HG02610 (cell line): ENCODE measurements around the gene RRP12.
"Not testable (repeated sequence)": the region's sequence is repeated elsewhere in the genome, so short reads cannot be mapped to it uniquely, and the experiment has no call there.

ENCODE experiments used
- ATAC-seq: cut with Tn5 transposase; IDR thresholded peaks from one replicate; pipeline ENCODE4 v1.9.1; 2021; ENCODE audit warnings: mild to moderate bottlenecking, moderate library complexity; ENCODE audit not compliant: unreplicated experiment

Gene RRP12

GRCh38 chr10:97371696-97372095, 29.4 kb downstream of the RRP12 start:
- no peak for ATAC-seq

DNA sequence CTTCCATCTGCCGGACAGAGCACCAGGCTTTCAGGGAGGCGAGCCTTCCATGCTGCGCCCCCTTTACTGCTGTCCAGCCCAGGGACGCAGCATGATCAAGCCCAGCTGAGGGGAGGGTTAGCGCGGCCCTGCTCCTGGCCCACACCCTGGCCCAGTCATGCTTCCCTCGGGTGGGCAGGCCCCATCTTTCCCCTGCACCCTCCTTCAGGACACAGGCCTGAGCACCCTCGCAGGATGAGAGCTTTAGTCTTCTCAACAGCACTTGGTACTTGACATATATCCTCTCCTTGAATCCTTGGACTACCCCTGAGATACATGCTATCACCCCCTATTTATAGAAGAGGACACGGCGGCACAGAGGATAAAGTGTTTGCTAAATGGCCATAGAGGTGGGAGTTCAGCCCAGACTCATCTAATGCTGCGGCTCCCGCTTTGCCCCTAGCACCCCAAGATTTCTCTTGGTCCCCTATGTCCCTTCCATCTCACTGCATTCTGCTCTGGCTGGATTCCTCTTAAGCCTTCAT, 34.0 kb downstream of the RRP12 start:
- ATAC-seq, result no peak

DNA sequence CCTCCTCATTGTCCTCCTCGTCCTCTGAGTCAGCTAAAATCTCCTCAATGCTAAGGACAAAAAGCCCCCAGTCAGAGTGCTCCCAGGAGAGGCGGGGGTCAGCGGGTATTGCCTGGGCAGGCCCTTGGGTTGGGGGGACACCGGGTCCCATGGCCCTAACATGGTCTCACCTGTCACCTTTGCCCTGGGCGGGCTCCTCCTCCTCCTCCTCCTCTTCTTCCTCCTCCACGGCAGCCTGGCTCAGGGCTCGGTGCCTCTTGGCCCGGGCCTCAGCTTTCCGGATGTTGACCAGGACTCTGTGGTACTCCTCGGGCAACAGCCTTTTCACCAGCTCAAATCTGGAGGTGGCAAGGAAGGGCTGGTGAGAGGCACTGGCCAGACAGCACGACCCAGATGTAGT, 34.6 kb downstream of the RRP12 start:
- no peak for ATAC-seq

GRCh38 chr10:97365761-97366351, 35.3 kb downstream of the RRP12 start:
- ATAC-seq, result no peak

GRCh38 chr10:97363071-97363470, 38.1 kb downstream of the RRP12 start:
- no peak for ATAC-seq

DNA sequence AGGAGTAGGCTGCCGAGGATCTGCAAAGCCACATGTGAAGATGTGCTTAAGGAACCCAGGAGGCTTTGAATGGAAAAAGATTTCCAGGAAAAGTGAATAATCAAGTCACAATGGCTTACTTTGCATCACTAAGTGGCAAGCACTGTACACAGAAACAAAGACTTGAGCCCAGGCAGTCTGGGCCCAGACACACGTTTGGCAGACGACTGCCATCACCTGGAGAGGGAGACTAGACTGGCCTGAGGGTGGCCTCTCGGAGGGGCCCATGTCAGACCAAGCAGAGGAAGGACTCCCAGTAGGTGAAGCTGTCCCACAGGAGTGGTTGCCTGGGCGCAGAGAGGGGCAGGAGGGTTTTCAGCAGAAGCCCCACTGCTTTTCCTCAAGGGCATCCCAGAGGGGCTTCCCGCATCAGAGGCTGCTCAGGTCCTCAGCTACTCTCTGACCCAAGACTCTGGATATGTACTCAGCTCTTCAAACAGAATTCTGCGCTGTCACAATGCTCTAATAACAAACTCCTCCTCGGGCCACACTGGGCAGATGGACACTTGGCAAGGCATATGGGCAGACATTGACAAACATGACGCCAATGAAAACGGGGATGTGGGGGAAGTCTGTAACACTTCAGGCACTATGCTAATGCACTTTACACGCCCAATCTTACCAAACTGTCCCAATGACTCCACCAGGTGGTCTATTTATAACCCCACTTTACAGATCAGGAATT, 38.7 kb downstream of the RRP12 start:
- ATAC-seq, result no peak

- ATAC-seq, result no peak
These were observed 39.6 kb downstream of the RRP12 start for GRCh38 chr10:97361537-97361901.

- no peak for ATAC-seq
These were observed 40.2 kb downstream of the RRP12 start for GRCh38 chr10:97360705-97361536.

- no peak for ATAC-seq
These were observed 42.4 kb downstream of the RRP12 start for GRCh38 chr10:97358781-97359180.

DNA sequence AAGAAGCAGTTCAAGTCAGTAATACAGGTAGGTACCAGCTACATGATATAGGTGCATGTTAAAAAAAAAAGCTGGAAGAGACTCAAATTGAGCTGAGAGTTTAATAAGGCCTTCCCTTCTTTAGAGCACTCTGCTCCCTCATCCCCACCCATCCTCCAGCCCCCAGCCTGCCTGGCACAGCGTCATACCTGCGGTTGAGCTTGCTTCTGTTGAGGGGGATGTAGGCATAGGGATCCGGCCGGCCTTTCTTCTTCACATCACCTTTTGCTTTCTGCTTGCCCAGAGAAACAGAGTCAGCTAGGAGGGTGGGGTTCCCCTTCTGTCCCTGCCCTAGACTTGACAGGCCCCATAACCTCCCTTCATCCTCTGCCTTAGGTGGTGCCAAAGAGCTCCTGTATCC, 42.8 kb downstream of the RRP12 start:
- no peak for ATAC-seq

- ATAC-seq, result no peak
These were observed 44.2 kb downstream of the RRP12 start for GRCh38 chr10:97356918-97357317.

DNA sequence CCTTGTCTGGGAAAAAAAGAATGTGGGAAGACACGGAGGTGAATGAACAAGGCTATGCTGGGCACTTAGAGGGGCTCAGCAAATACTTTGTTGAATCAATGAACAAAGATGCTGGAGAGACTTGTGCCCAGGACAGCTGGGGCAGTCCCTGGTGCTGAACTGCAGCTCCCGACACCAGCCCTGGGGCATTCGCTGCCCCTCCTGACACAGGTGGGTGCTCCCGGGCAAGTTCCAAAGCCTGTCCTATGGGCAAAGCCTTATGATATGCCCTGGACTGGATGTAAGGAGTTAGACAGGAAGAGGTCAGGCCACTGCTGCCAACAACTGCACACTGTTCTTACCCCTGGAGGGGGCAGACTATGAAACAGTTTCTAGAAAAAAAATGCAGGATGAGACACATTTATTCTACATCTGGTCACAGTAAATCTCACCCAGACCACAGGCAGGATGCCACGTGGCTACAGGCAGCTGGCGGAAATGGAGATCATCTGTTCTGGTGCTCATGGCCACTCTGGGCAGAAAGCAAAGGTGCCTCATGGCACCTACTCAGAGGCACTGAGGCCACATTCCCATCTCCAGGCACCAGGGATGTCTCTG, 44.7 kb downstream of the RRP12 start:
- no peak for ATAC-seq

DNA sequence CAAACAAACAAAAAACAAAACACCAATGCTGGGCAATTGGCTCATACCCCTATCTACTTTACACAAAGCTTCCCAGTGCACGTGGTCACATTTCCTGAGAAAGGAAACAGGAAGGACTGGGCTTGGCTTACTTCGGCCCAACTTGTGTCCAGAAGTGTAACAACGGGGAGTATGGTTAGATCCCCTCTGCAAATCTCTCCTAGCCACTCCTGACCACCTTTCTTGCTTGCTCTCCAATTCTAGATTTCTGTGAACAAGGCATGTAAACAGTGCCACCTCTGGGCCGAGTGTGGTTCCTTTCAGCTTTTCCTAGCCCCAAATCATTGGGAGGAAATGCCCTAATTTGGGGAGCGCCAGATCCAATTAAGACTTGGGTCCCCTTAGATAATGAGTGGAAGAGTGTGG, 45.6 kb downstream of the RRP12 start:
- no peak for ATAC-seq

DNA sequence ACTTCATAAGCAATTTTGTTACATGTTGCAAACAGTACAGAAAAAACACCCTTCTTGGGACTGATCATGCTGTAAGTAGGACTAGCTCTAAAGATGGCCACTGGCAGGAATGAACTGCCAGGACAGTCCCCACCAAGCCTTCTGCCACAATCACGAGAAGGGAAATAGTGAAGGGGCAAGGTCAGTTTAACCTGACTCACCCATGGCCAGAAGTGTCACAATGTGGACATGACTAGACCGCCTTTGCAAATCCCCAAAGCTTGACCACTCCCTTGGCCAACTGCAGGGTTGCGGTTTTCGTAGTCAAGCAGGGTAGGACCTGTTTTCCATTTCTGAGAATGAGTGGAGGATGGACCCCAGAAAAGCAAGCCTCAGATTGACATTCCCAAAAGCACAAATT, 47.2 kb downstream of the RRP12 start:
- ATAC-seq, result no peak

DNA sequence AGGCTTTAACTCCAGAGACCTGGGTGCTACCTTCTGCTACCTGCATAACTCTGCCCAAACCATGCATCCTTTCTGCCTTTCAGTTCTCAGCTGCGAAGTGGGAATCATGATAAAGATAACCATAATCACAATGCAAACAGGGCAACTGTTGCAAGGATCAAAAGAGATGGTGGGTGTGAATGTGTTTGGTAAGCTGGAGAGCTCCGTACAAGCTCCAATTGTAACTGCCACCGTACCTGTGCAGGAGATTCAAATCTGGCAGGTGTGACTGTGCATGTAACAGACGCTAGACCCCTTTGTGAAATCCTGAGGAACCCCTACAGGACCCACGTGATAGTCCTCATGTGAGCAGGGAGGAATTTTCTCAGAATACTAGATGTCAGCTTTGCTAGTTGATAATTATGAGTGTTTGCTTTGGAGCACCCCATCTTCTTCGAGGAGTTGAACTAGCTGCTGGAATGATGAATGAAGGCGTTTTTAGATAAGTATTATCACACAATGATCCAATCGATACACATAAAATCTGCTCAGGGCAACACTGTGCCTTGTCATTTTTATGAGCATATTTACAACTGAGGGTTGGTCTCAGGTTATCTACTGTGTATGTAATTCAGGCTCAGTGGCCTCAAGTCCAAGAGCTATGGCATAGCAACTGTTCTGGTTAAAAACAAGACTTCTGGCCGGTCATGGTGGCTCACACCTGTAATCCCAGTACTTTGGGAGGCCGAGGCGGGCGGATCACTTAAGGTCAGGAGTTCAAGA, 51.2 kb downstream of the RRP12 start:
- no peak for ATAC-seq

DNA sequence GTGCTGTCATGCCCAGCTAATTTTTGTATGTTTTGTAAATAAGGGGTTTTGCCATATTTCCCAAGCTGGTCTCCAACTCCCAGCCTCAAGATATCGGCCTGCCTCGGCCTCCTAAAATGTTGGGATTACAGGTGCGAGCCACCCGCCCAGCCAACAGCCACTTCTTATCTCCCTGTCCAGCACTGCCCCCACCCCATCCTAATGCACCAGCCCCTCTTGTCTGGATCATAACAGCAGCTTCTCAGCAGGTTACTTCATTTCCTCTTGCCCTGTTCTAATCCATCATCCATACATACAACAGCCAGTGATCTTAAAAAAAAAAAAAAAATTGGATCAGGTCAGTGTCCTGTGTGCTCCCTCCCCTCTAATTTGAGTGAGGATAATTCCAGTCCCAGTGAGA, 53.8 kb downstream of the RRP12 start:
- ATAC-seq, result no peak

- not testable (repeated sequence) for ATAC-seq
These were observed 57.5 kb downstream of the RRP12 start for GRCh38 chr10:97343664-97344063.

DNA sequence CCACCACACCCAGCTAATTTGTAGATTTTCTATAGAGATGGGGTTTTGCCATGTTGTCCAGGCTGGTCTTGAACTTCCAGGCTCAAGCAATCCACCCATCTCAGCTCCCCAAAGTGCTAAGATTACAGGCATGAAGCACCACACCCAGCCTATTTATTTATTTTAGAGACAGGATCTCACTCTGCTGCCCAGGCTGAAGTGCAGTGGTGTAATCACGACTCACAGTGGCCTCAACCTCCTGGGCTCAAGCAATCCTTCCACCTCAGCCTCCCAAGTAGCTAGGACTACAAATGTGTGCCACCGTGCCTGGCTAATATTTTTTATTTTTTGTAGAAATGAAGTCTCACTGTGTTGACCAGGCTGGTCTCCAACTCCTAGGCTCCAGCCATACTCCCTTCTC, 59.7 kb downstream of the RRP12 start:
- no peak for ATAC-seq

DNA sequence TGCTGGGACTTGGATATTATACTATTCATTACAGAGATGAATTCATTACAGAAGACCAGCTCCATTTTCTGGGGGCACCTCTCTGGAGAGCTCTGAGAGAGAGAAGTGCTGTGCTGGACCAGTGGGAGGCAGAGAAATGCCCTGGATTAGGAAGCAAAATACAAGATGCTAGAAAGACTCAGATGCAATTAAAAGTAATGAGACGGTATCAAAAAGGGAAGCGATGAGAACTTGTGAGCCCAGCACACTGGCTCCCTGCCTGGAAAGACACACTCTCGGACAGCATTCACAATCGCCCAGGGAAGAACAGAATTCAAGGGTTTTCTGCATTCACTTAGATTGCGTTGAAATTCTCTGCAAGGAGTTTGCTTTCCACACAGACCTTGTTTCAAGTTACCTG, 63.1 kb downstream of the RRP12 start:
- no peak for ATAC-seq

- ATAC-seq, result no peak
These were observed 64.0 kb downstream of the RRP12 start for GRCh38 chr10:97336942-97337831.
